ENCODE results near the gene AIF1L. TPM values are rescaled to one million over a fixed set of nuclear protein-coding genes. Genes with fewer than 3 reads are reported as not detected.

AIF1L gene
- not detected in 2 replicates for total RNA-seq (2014; rRNA removed; shearing (Covaris generic))
- polyA plus RNA-seq (2016; fragmentation: Nextera tagmentation; extraction: Ambion mirVana), result 0.28 TPM in 1 of 2 replicates, not detected in the other

DNA sequence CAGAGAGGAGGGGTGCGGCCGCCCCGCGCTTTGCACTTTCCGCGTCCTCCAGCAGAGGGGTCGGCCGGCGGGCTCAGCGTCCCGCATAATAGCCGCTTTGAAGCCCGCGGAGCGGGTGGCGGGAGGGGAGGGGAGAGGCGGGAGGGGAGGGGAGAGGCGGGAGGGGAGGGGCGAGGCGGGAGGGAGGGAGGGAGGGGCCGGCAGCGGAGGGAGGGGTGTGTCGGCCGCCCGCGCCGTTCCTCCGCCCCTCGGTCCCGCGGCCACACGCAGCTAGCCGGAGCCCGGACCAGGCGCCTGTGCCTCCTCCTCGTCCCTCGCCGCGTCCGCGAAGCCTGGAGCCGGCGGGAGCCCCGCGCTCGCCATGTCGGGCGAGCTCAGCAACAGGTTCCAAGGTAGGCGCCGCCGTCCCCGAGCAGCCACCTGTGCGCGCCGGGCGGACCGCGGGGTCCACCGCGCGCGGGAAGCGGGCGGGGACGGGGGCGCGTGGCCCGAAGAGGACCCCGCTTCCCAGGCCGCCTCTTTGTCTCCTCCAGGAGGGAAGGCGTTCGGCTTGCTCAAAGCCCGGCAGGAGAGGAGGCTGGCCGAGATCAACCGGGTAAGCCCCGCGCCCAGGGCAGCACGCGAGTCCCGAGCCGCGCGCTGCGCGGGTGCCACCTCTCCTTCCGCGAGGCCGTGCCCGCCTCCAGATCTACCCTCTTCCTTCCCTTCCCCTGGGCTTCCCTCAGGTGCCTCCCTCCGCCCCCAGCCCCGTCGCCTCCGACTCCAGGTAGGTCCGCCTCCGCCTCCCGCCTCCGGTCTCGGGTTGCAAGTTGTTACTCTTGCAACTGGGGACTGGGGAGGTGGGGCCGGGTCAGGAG lies at the start of gene AIF1L:
Gene AIF1L (plus strand): TSS at position 263 of the 857 bp plus-strand sequence. CDS start 99 bp downstream, at position 362.
- WGBS, 2 experiments (ENCODE audit: low coverage in 1 of 2, low lambda C conversion rate in 2 of 2, missing lambda C conversion rate in 2 of 2), result 1 to 4% methylated on average over 34 to 87 of the region's 99 CpGs
- TF ChIP-seq EZH2phosphoT487 (IDR thresholded peaks at IDR 0.05; ENCODE audit: insufficient read depth, low read depth) (no peak; the same call in 1 of the 2 replicates), EZH2 (IDR thresholded peaks at IDR 0.05; ENCODE audit: insufficient read depth, poor library complexity, severe bottlenecking) (peak; percentile 80)
- H2AFZ ChIP-seq, result peak within 1 kb of the TSS; percentile 56; the same call in 1 of the 2 replicates

DNA sequence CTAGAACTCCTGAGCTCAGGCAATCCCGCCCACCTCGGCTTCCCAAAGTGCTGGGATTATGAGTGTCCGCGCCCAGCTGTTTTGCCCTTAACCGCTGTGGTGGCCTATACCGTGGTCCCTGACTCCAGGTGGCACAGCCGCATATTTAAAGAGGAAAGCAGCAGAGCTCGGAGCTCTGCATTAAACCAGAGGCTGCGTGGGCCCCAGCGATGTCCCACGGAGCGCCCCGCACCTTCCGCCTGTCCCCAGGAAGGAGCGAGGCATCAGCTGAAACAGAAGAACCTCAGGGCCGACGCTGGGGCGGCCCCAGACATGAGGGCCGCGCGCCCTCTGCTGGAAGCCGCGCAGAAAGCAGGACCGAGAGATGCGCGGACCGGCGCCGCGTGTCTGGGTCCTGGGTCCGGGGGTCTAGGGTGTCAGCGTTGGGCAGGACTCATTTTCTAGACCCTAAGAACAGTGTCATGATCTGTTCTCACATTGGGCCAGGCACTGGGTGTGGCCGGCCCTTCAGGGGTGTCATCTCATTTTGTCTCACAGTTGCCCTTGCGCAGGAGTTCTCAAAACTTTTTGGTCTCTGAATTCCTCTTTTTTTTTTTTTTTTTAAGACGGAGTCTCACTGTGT lies 49.6 kb upstream of the AIF1L start:
- in situ Hi-C loops (cut with MboI), result no loop called here
- no peaks in the 10 kb centered on the region for H3F3A ChIP-seq (ENCODE audit: insufficient read depth)
- TF ChIP-seq EZH2phosphoT487 (IDR thresholded peaks at IDR 0.05; ENCODE audit: insufficient read depth, low read depth), result no peak
- no peak for TF ChIP-seq EZH2 (IDR thresholded peaks at IDR 0.05; ENCODE audit: insufficient read depth, poor library complexity, severe bottlenecking)
- DNase-seq, result peak; percentile 86
- no peaks in the 10 kb centered on the region for H3K9me3 ChIP-seq (ENCODE audit: low read depth)
- H3K4me1 ChIP-seq (ENCODE audit: insufficient read depth), result no peaks in the 10 kb centered on the region
- 0 out of 2 replicates have a peak overlapping the region, but pooled peaks have one; percentile 27 for H2AFZ ChIP-seq
- H3K9ac ChIP-seq, result no peak overlapping the region
- no peaks in the 10 kb centered on the region for H3K36me3 ChIP-seq (ENCODE audit: low read depth)
- no peaks in the 10 kb centered on the region for H3K9me2 ChIP-seq (ENCODE audit: insufficient read depth)
- no peak overlapping the region for H3K27ac ChIP-seq
- no peak overlapping the region; the same call in 1 of the 2 replicates for H3K4me3 ChIP-seq
- no peaks in the 10 kb centered on the region for H3K27me3 ChIP-seq (replicated peaks; ENCODE audit: insufficient read depth)
- no peaks in the 10 kb centered on the region for H3K79me2 ChIP-seq (ENCODE audit: insufficient read depth)
- whole genome bisulfite sequencing, 2 experiments (ENCODE audit: low coverage in 1 of 2, low lambda C conversion rate in 2 of 2, missing lambda C conversion rate in 2 of 2), result 14 to 16% methylated on average over 34 of the region's 35 CpGs
- peak overlapping the region; percentile 49 for H3K4me2 ChIP-seq (ENCODE audit: unreplicated experiment)
- no peaks in the 10 kb centered on the region for H4K20me1 ChIP-seq (ENCODE audit: insufficient read depth)

More for the DNA sequence above, at the start of gene AIF1L:
- H3K27ac ChIP-seq, result no peak within 1 kb of the TSS
- no peaks in the 10 kb centered on the region for H4K20me1 ChIP-seq (ENCODE audit: insufficient read depth)
- H3K9me2 ChIP-seq (ENCODE audit: insufficient read depth), result no peaks in the 10 kb centered on the region
- H3K79me2 ChIP-seq (ENCODE audit: insufficient read depth), result no peaks in the 10 kb centered on the region
- peak within 1 kb of the TSS; percentile 61 for H3K4me2 ChIP-seq (ENCODE audit: unreplicated experiment)
- DNase-seq, result peak; percentile 34
- H3K9me3 ChIP-seq (ENCODE audit: low read depth), result no peaks in the 10 kb centered on the region
- peak within 1 kb of the TSS; percentile 55 for H3K4me3 ChIP-seq
- no peaks in the 10 kb centered on the region for H3F3A ChIP-seq (ENCODE audit: insufficient read depth)
- peaks cover 35% of the 10 kb centered on the region for H3K27me3 ChIP-seq (replicated peaks; ENCODE audit: insufficient read depth)
- H3K4me1 ChIP-seq (ENCODE audit: insufficient read depth), result no peaks in the 10 kb centered on the region; the same call in 1 of the 2 replicates
- H3K9ac ChIP-seq, result no peak within 1 kb of the TSS
- in situ Hi-C loops (cut with MboI), result no loop called here
- H3K36me3 ChIP-seq (ENCODE audit: low read depth), result no peaks in the 10 kb centered on the region

DNA sequence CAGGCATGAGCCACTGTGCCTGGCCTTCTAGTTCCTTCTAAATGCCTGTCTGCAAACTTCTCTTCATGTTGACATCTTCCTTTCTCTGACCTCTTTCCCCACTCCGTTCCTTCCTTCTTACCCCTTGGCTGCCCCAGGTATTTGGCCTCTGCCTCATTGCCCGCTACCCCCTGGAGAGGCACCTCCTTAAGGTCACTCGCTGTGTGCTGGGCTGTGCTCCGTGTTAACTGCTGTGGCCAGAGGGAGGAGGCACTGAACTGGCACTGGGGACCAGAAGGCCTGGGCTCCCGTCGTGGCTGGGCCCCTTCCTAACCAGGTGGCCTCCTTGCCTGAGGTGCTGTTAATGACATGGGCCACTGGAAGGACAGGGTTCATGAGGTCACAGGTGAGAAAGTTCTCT lies 48.0 kb upstream of the AIF1L start:
- H2AFZ ChIP-seq, result no peak overlapping the region
- WGBS, 2 experiments (ENCODE audit: low coverage in 1 of 2, low lambda C conversion rate in 2 of 2, missing lambda C conversion rate in 2 of 2), result 67 to 69% methylated on average over 6 of the region's 6 CpGs
- no peaks in the 10 kb centered on the region for H3K79me2 ChIP-seq (ENCODE audit: insufficient read depth)
- DNase-seq, result no peak
- no peaks in the 10 kb centered on the region for H3K27me3 ChIP-seq (replicated peaks; ENCODE audit: insufficient read depth)
- TF ChIP-seq EZH2 (IDR thresholded peaks at IDR 0.05; ENCODE audit: insufficient read depth, poor library complexity, severe bottlenecking) (no peak), EZH2phosphoT487 (IDR thresholded peaks at IDR 0.05; ENCODE audit: insufficient read depth, low read depth) (no peak)
- no peaks in the 10 kb centered on the region for H3K4me1 ChIP-seq (ENCODE audit: insufficient read depth)
- H3K27ac ChIP-seq, result no peak overlapping the region
- no peaks in the 10 kb centered on the region for H3F3A ChIP-seq (ENCODE audit: insufficient read depth)
- no peaks in the 10 kb centered on the region for H3K9me2 ChIP-seq (ENCODE audit: insufficient read depth)
- H3K4me2 ChIP-seq (ENCODE audit: unreplicated experiment), result no peak overlapping the region
- no peaks in the 10 kb centered on the region for H4K20me1 ChIP-seq (ENCODE audit: insufficient read depth)
- no peaks in the 10 kb centered on the region for H3K36me3 ChIP-seq (ENCODE audit: low read depth)
- H3K9me3 ChIP-seq (ENCODE audit: low read depth), result no peaks in the 10 kb centered on the region
- H3K9ac ChIP-seq, result no peak overlapping the region
- no peak overlapping the region for H3K4me3 ChIP-seq
- in situ Hi-C loops (cut with MboI), result no loop called here

DNA sequence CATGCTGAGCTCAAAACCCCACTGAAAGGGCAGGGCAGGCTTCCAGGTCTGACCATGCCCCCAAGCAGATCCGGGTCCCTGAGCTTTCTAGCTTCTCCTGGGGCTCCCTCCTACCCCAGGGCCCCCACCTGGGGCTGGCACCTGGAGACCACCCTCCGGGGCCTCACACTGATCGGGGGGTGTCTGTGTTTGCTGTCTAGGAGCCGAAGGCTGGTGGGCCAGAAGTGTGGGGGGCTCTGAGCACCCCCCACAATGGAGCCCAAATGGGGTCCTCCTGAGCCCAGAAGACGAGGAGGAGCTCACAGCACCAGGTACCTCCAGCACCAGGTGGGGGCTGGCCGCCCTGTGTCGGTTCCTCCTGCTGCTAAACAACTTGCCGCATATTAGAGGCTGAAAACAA lies 47.5 kb upstream of the AIF1L start:
- Histone ChIP-seq H3K9me3 (ENCODE audit: low read depth) (no peaks in the 10 kb centered on the region), H3K27ac (no peak overlapping the region), H3K36me3 (ENCODE audit: low read depth) (no peaks in the 10 kb centered on the region), H3K4me2 (ENCODE audit: unreplicated experiment) (no peak overlapping the region), H3K79me2 (ENCODE audit: insufficient read depth) (no peaks in the 10 kb centered on the region), H2AFZ (no peak overlapping the region), H3K4me1 (ENCODE audit: insufficient read depth) (no peaks in the 10 kb centered on the region), H3K9me2 (ENCODE audit: insufficient read depth) (no peaks in the 10 kb centered on the region), H3K4me3 (no peak overlapping the region), H3K27me3 (replicated peaks; ENCODE audit: insufficient read depth) (no peaks in the 10 kb centered on the region), H3F3A (ENCODE audit: insufficient read depth) (no peaks in the 10 kb centered on the region), H3K9ac (no peak overlapping the region), H4K20me1 (ENCODE audit: insufficient read depth) (no peaks in the 10 kb centered on the region)
- TF ChIP-seq EZH2phosphoT487 (IDR thresholded peaks at IDR 0.05; ENCODE audit: insufficient read depth, low read depth) (no peak), EZH2 (IDR thresholded peaks at IDR 0.05; ENCODE audit: insufficient read depth, poor library complexity, severe bottlenecking) (no peak)
- in situ Hi-C loops (cut with MboI), result no loop called here
- DNase-seq, result no peak
- 78 to 80% methylated on average over 8 of the region's 8 CpGs for WGBS, 2 experiments (ENCODE audit: low coverage in 1 of 2, low lambda C conversion rate in 2 of 2, missing lambda C conversion rate in 2 of 2)
